Mucosa of rectum (tissue), 2 donors: ENCODE results near the gene ROBO2.

ENCODE experiments used
- H3K27ac ChIP-seq, 2 donors: one replicate each; pipeline ENCODE4 v1.7.0; 2013; ENCODE audit warnings: inconsistent platforms in 2 of 2, low read depth in 2 of 2, low read length in 2 of 2
- H3K27me3 ChIP-seq, 2 donors: one replicate each; pipeline ENCODE4 v1.7.0; 2013; ENCODE audit warnings: low read length in 2 of 2; ENCODE audit not compliant: control insufficient read depth in 2 of 2, insufficient read depth in 2 of 2
- H3K36me3 ChIP-seq, 2 donors: one replicate each; pipeline ENCODE4 v1.7.0; 2013; ENCODE audit warnings: low read length in 2 of 2; ENCODE audit not compliant: control insufficient read depth in 2 of 2, insufficient read depth in 2 of 2
- H3K4me1 ChIP-seq, 2 donors: one replicate each; pipeline ENCODE4 v1.7.0; 2013; ENCODE audit warnings: low read length in 2 of 2, mild to moderate bottlenecking in 1 of 2; ENCODE audit not compliant: control insufficient read depth in 2 of 2, insufficient read depth in 2 of 2
- H3K4me3 ChIP-seq, 2 donors: one replicate each; pipeline ENCODE4 v1.7.0; 2013; ENCODE audit warnings: low read length in 2 of 2
- H3K9ac ChIP-seq, 2 donors: one replicate each; pipeline ENCODE4 v1.7.0; 2013; ENCODE audit warnings: low read length in 2 of 2, low read depth in 1 of 2, mild to moderate bottlenecking in 1 of 2
- H3K9me3 ChIP-seq, 2 donors: one replicate each; pipeline ENCODE4 v1.7.0; 2013; ENCODE audit warnings: low read length in 2 of 2; ENCODE audit not compliant: control insufficient read depth in 2 of 2
- donor health status: healthy.
- donor health status: Normal muscosa, but diverticular disease.

ROBO2 gene

DNA sequence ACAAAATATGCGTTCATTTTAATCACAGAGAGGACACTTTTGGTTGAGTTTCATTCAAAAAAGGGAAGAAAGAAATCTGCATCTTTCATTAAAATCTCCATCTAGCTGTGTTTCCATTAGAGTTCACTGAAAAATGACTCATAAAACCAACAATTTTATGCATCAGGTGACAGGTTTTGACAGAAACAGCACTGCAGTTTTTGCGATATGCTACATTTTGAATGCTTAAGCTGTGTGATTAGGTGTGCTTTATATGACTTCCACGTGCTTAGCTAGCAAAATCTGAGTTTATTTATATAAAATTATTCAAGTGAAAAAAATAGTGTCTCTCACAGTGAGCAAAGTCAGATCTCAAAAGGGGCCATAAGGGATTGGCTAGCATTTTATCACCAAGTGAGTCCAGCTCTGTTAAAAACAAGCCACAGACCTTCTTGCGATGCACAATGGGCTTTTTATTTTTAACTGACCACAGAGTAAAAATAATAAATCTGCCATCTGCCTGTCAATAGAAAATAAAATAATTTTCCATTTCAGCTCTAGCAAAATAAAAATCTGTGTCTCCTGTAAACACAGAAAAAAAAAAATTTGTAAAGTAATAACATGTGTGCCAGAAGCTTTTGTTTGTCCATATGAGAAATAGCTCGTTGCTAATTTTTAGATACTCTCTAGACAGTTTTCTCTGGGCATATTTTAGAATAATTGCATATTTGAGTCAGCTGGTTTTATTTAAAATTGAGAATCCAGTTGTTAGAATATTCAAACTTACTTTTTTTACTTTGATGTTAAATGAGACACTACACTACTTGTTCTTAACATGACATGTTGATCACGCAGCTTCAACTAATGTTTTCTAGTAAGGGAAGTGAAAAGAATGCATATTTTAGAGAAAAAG lies 409.8 kb downstream of the ROBO2 start:
- Histone ChIP-seq H3K4me3 (no peak overlapping the region), H3K9ac (no peak overlapping the region), H3K9me3 (no peaks in the 10 kb centered on the region), H3K4me1 (no peaks in the 10 kb centered on the region), H3K27ac (no peak overlapping the region), H3K27me3 (no peaks in the 10 kb centered on the region), H3K36me3 (no peaks in the 10 kb centered on the region)

- Histone ChIP-seq H3K36me3 (no peaks in the 10 kb centered on the region), H3K9ac (no peak overlapping the region), H3K4me1 (no peaks in the 10 kb centered on the region), H3K27me3 (no peaks in the 10 kb centered on the region), H3K27ac (no peak overlapping the region), H3K9me3 (peaks cover 0 to 2% of the 10 kb centered on the region in 2 donors), H3K4me3 (no peak overlapping the region)
Measured at GRCh38 chr3:77456431-77456830, 416.5 kb downstream of the ROBO2 start.

GRCh38 chr3:77456906-77457305 lies 417.0 kb downstream of the ROBO2 start:
- H3K4me3 ChIP-seq, result no peak overlapping the region
- H3K4me1 ChIP-seq, result no peaks in the 10 kb centered on the region
- no peaks in the 10 kb centered on the region for H3K36me3 ChIP-seq
- peaks cover 0 to 2% of the 10 kb centered on the region in 2 donors for H3K9me3 ChIP-seq
- H3K27ac ChIP-seq, result no peak overlapping the region
- H3K9ac ChIP-seq, result no peak overlapping the region
- H3K27me3 ChIP-seq, result no peaks in the 10 kb centered on the region

DNA sequence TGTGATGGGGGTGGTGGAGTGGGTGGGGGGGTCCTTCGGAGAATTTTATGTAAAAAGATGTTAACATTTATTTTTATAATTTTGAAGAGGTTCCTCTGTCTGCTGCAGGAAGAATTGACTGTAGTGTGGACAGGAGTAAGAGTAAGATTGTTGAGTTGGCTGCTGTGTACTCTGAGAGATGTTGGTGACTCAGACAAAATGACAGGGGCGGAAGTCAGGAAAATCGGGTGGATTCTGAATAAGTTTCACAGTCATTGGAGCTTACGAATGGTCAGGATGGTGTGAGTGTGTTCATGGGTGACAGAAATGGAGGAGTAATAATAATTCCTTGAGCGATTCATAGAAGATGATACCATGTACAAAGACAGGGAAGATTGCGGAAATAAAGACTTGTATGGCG lies 420.0 kb downstream of the ROBO2 start:
- Histone ChIP-seq H3K4me3 (no peak overlapping the region), H3K27ac (no peak overlapping the region), H3K9me3 (peaks cover 0 to 2% of the 10 kb centered on the region in 2 donors), H3K27me3 (no peaks in the 10 kb centered on the region), H3K4me1 (no peaks in the 10 kb centered on the region), H3K9ac (no peak overlapping the region), H3K36me3 (no peaks in the 10 kb centered on the region)

DNA sequence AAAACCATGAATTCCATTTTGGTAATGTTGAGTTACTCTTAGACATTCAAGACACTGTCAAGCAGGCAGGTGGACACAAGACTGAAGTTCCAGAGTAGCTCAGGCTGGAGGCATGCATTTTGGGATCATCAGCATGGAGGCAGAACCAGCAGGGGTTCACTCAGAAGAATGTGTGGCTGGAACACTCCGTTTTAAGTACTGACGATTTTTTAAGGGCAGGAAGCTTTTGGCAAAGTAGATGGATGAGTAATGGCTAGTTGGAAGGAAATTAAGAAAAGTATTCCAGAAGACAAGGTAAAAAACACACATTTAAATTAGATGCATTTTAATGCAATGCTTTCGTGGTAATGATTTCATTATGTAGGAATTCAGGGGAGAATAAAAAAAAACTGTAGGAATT lies 420.4 kb downstream of the ROBO2 start:
- Histone ChIP-seq H3K36me3 (no peaks in the 10 kb centered on the region), H3K4me1 (no peaks in the 10 kb centered on the region), H3K27me3 (no peaks in the 10 kb centered on the region), H3K9ac (no peak overlapping the region), H3K4me3 (no peak overlapping the region), H3K27ac (no peak overlapping the region), H3K9me3 (peaks cover 0 to 2% of the 10 kb centered on the region in 2 donors)

GRCh38 chr3:77462951-77463350 lies 423.1 kb downstream of the ROBO2 start:
- Histone ChIP-seq H3K27ac (no peak overlapping the region), H3K36me3 (no peaks in the 10 kb centered on the region), H3K9me3 (no peaks in the 10 kb centered on the region), H3K27me3 (no peaks in the 10 kb centered on the region), H3K4me1 (no peaks in the 10 kb centered on the region), H3K4me3 (no peak overlapping the region), H3K9ac (no peak overlapping the region)

GRCh38 chr3:77464111-77464688 lies 424.3 kb downstream of the ROBO2 start:
- H3K27me3 ChIP-seq, result no peaks in the 10 kb centered on the region
- no peaks in the 10 kb centered on the region for H3K4me1 ChIP-seq
- H3K4me3 ChIP-seq, result no peak overlapping the region
- no peak overlapping the region for H3K9ac ChIP-seq
- H3K27ac ChIP-seq, result no peak overlapping the region
- no peaks in the 10 kb centered on the region for H3K36me3 ChIP-seq
- H3K9me3 ChIP-seq, result no peaks in the 10 kb centered on the region

DNA sequence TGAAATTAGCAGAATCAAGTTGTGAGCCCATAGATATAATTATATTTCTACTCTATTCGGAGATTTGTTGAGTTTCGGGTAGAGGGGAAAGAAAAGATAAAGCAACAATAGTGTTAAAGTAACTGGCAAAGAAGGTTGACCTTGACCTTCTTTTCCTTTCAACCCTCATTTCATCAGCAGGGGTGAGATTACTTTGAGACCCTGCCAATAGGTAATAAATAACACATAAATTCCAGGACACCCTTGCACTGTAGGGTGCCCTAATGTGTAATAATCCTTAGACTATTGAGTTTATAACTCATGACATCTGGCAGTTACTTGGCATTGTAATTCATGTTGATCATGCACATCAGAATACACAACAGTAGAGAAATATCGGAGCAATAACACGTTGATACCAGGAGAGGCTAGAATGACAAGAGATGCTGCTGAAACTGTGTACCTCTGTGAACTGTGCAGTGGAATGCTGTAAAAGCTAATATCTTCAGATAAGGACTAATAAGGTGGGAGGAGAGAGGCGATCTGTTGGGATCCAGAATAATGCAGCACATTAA lies 426.7 kb downstream of the ROBO2 start:
- H3K27ac ChIP-seq, result no peak overlapping the region
- no peak overlapping the region for H3K4me3 ChIP-seq
- no peaks in the 10 kb centered on the region for H3K9me3 ChIP-seq
- no peaks in the 10 kb centered on the region for H3K27me3 ChIP-seq
- no peaks in the 10 kb centered on the region for H3K4me1 ChIP-seq
- no peak overlapping the region for H3K9ac ChIP-seq
- H3K36me3 ChIP-seq, result no peaks in the 10 kb centered on the region

- H3K27ac ChIP-seq, result no peak overlapping the region
- no peaks in the 10 kb centered on the region for H3K27me3 ChIP-seq
- no peaks in the 10 kb centered on the region for H3K4me1 ChIP-seq
- no peaks in the 10 kb centered on the region for H3K9me3 ChIP-seq
- no peaks in the 10 kb centered on the region for H3K36me3 ChIP-seq
- H3K4me3 ChIP-seq, result no peak overlapping the region
- H3K9ac ChIP-seq, result no peak overlapping the region
Measured at GRCh38 chr3:77467702-77468625, 428.1 kb downstream of the ROBO2 start.
